AG10803 (cell line): ENCODE data around the gene PGGHG.

Source experiments
- DNase-seq: peaks from one replicate; pipeline ENCODE4 v3.0.0; 2010; ENCODE audit warnings: low read depth
- H3K4me3 ChIP-seq: 2 replicates; pipeline ENCODE4 v1.5.1; 2011; ENCODE audit warnings: mild to moderate bottlenecking, low read length, control low read depth
- TF ChIP-seq, protein P1 (sequence below): conservative IDR thresholded peaks from 2 replicates; pipeline ENCODE4 v1.5.1; 2011; ENCODE audit warnings: mild to moderate bottlenecking, low read length, control low read depth, inconsistent platforms

Gene PGGHG

DNA sequence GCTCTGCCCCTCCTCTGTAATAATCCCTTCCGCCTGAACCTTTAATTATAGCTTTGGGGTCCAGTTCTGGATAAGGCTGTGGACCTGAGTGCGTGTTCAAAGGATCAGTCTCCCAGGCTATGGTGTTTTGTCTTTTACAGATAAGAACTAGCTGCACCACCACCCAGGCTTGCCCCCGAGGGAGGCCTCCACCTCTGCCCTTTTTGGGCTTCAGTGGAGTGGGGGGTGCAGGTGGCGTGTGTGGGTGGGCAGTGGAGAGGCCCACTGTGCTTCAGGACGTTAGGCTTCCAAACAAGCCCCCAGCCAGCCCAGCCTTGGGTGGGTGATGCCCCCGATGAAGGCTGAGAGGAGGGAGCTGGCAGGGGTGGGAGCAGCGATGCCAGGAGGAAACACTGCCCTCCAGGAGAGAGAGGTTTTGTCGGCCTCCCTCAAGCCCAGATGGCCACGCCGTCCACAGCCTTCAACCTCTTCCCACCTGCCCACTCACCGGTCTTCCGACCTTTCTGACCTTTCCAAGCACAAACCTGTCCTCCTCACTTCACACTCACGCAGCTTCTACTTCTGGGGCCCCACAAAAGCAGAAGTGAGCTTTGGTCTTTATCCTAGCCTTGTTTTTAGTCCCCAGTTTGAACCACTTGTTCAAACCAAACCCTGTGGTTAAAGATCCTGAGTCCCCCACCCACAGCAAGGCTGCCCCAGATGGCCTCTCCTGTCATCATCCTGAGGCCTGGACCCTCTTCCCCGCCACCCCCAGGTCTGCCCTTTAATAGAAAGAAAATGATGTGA is 31.8 kb upstream of the PGGHG start:
- TF ChIP-seq, protein P1, sequence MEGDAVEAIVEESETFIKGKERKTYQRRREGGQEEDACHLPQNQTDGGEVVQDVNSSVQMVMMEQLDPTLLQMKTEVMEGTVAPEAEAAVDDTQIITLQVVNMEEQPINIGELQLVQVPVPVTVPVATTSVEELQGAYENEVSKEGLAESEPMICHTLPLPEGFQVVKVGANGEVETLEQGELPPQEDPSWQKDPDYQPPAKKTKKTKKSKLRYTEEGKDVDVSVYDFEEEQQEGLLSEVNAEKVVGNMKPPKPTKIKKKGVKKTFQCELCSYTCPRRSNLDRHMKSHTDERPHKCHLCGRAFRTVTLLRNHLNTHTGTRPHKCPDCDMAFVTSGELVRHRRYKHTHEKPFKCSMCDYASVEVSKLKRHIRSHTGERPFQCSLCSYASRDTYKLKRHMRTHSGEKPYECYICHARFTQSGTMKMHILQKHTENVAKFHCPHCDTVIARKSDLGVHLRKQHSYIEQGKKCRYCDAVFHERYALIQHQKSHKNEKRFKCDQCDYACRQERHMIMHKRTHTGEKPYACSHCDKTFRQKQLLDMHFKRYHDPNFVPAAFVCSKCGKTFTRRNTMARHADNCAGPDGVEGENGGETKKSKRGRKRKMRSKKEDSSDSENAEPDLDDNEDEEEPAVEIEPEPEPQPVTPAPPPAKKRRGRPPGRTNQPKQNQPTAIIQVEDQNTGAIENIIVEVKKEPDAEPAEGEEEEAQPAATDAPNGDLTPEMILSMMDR = no peak
- no peak overlapping the region for H3K4me3 ChIP-seq
- no peak for DNase-seq

DNA sequence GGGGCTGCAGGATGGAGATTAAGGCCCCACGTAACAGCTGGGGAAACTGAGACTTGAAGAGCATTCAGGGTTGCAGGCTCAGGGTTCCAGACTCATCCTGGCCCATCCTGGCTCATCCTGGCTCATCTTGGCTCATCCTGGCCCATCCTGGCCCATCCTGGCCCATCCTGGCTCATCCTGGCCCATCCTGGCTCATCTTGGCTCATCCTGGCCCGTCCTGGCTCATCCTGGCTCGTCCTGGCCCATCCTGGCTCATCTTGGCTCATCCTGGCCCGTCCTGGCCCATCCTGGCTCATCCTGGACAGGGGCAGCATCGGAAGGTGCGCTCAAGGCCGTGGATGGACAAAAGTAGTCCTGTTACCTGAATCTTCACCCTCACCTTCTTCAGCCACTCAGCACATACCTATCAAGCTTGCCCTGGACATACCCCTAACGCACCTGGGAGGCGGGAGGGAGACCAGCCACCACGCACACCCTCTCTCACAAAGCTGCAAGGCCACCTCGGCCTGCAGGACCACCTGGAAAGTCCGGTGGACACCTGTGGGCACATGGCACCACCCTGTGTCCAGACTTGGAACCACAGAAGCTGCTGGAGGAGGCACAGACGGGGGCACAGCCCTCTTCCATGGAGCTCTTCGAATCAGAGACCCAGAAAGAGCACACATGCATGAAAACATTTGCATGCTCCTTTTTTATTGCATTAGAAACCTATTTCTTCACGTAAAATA is 31.0 kb upstream of the PGGHG start:
- no peak for DNase-seq
- H3K4me3 ChIP-seq = no peak overlapping the region
- TF ChIP-seq, protein P1 = no peak; the same call in 1 of the 2 replicates

DNA sequence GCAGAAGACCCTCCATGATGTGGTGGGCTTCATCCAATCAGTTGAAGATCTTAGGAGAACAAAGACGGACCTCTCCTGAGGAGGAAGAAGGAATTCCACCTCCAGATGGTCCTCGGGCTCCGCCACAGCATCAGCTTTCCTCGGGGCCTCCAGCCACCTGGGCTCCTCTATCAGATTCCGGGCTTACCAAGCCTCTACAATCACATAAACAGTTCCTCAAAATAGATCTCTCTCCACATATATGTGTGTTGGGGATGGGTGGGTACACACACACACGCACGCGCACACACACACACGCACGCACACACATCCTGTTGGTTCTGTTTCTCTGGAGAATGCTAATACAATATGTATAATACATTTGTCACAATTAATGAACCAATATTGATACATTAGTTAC is 29.5 kb upstream of the PGGHG start:
- no peak overlapping the region for H3K4me3 ChIP-seq
- DNase-seq = no peak
- TF ChIP-seq, protein P1 = no peak

DNA sequence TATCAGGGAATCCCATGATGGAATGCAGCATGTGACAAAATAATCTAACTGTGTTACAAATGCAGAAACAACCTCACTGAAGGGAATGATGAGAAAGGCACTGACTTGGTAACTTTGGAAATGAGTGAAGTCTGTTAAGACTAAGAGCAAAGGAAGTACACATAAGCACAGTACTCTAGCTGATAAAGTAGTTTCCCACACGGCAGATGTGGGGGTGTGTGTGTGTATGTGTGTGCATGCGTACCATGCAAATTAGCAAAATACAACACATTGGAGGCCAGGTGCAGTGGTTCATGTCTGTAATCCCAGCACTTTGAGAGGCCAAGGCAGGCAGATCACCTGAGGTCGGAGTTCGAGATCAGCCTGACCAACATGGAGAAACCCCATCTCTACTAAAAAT is 27.3 kb upstream of the PGGHG start:
- no peak for DNase-seq
- TF ChIP-seq, protein P1 = no peak
- no peak overlapping the region for H3K4me3 ChIP-seq

DNA sequence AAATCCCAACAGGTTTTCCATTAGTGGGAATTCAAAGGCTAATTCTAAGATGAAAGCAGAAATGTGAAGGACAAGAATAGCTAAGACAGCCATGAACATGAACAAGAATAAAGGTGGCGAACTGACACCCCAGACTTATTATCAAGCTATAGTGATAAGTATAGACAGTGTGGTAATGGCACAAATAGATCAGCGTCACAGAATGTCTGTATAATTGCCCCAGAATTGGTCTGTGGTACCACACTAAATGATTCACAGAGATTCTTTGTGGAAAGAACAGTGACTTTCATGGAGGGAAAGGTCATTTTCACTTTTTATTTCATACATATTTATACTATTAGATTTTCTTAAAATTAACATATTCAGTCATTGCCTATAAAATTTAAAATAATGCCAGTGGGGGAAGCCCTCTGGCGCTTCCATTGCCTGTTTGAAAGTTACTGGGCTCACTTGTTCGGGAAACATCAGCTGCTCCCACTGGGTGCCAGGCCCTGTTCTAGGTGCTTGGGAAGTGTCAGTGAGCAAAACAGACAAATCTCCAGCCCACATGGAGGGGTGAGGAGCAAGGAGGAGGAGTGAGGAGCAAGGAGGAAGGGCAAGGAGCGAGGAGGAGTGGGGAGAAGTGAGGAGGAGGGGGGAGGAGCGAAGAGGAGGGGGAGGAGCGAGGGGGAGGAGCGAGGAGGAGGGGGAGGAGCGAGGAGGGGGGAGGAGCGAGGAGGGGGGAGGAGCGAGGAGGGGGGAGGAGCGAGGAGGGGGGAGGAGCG is 22.1 kb upstream of the PGGHG start:
- no peak for DNase-seq
- no peak overlapping the region for H3K4me3 ChIP-seq
- TF ChIP-seq, protein P1 = no peak

DNA sequence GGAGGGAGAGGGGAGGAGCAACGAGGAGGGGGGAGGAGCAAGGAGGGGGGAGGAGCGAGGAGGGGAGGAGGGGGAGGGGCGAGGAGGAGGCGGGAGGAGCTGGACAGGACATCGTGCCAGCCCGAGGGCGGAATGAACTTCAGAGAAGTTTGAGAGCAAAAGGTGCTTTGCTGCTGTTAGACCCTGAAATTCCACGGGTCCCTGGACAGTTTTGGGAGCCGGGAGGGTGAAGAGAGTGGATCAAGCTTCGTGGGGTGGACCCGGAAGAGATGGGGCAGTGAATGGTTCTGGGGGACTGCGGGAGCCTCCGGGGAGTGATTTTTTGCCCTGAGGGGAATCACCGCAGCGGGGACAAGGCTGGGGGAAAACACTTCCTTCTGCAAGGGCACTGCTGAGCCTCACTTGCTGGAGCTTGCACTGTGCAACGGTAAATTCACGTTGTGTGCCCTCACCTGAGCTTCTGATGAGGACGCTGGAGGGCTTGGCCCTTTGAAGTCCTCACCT is 21.4 kb upstream of the PGGHG start:
- peak; percentile 28 for DNase-seq
- TF ChIP-seq, protein P1 = no peak

More for the DNA sequence above, 21.4 kb upstream of the PGGHG start:
- H3K4me3 ChIP-seq = peak overlapping the region; percentile 33
